OCI-LY7 (cell line): ENCODE measurements around the gene ABI3BP. TPM values are rescaled to one million over a fixed set of nuclear protein-coding genes. Genes with fewer than 3 reads are reported as not detected.

ENCODE experiments used
- BruUV-seq: library from RNA; stranded (reverse); fragments of 400-500 nt; replicated peaks from 2 replicates; lab custom pipeline; 2021; lab: Mats Ljungman, UMichigan
- CTCF ChIA-PET: fragments of 300-600 bp; sonication (Branson Sonifier 250); formaldehyde crosslinking; loops from one replicate; lab custom pipeline; 2022; ENCODE audit warnings: antibody characterized with exemption; ENCODE audit not compliant: unreplicated experiment; lab: Charles Lee
- POLR2A ChIA-PET: fragments of 300-600 bp; sonication (Branson Sonifier 250); formaldehyde crosslinking; loops from one replicate; lab custom pipeline; 2022; ENCODE audit warnings: antibody characterized with exemption; lab: Charles Lee
- DNase-seq: peaks from one replicate; pipeline ENCODE4 v3.0.0-alpha.2; 2015; ENCODE audit warnings: low spot score
- H2AFZ ChIP-seq: fragments of 200-600 bp; sonication (generic), shearing (Covaris generic); 2 replicates; pipeline ENCODE4 v1.6.1; 2014; ENCODE audit warnings: mild to moderate bottlenecking, antibody characterized with exemption, low read length, moderate library complexity
- H3K27ac ChIP-seq: fragments of 200-600 bp; sonication (generic); 2 replicates; pipeline ENCODE4 v1.5.1; 2014; ENCODE audit warnings: mixed run types, low read depth, mild to moderate bottlenecking, moderate library complexity, low read length, inconsistent platforms; ENCODE audit not compliant: poor library complexity, severe bottlenecking
- H3K36me3 ChIP-seq: fragments of 200-600 bp; sonication (generic); 2 replicates; pipeline ENCODE4 v1.6.1; 2014; ENCODE audit warnings: mild to moderate bottlenecking, antibody characterized with exemption, low read length, moderate library complexity, mixed read lengths; ENCODE audit not compliant: insufficient read depth
- H3K4me1 ChIP-seq: fragments of 200-600 bp; sonication (generic); 2 replicates; pipeline ENCODE4 v1.5.1; 2014; ENCODE audit warnings: mild to moderate bottlenecking, low read length; ENCODE audit not compliant: insufficient read depth, poor library complexity, severe bottlenecking
- H3K4me2 ChIP-seq: fragments of 200-600 bp; sonication (generic); 2 replicates; pipeline ENCODE4 v1.6.1; 2014; ENCODE audit warnings: mild to moderate bottlenecking, low read length
- H3K4me3 ChIP-seq: fragments of 200-600 bp; sonication (generic); 2 replicates; pipeline ENCODE4 v1.5.1; 2014; ENCODE audit warnings: mild to moderate bottlenecking, low read depth, low read length; ENCODE audit not compliant: poor library complexity, severe bottlenecking
- H3K79me2 ChIP-seq: fragments of 200-600 bp; sonication (generic); 2 replicates; pipeline ENCODE4 v1.6.1; 2016; ENCODE audit warnings: low read depth, mild to moderate bottlenecking, low read length, moderate library complexity, mixed read lengths; ENCODE audit not compliant: insufficient read depth
- H3K9me2 ChIP-seq: fragments of 200-600 bp; sonication (generic); 2 replicates; pipeline ENCODE4 v1.6.1; 2016; ENCODE audit warnings: mild to moderate bottlenecking, low read length, mixed read lengths; ENCODE audit not compliant: insufficient read depth
- H3K9me3 ChIP-seq: fragments of 200-600 bp; sonication (generic); 2 replicates; pipeline ENCODE4 v1.6.1; 2014; ENCODE audit warnings: mild to moderate bottlenecking, mixed run types, low read length, mixed read lengths
- H4K20me1 ChIP-seq: fragments of 200-600 bp; sonication (generic); 2 replicates; pipeline ENCODE4 v1.6.1; 2014; ENCODE audit warnings: mild to moderate bottlenecking, antibody characterized with exemption, low read length, moderate library complexity, mixed read lengths; ENCODE audit not compliant: insufficient read depth
- CTCF ChIP-seq: fragments of 200-600 bp; sonication (generic); conservative IDR thresholded peaks from 2 replicates; pipeline ENCODE4 v1.5.1; 2014; ENCODE audit warnings: mild to moderate bottlenecking, antibody characterized with exemption, low read length, moderate library complexity, mixed read lengths
- EZH2phosphoT487 ChIP-seq: fragments of 200-600 bp; sonication (generic); IDR thresholded peaks from 2 replicates; pipeline ENCODE4 v1.6.1; 2018; ENCODE audit warnings: low read depth, borderline replicate concordance, mild to moderate bottlenecking, mixed run types, antibody characterized with exemption, low read length, moderate library complexity, mixed read lengths
- intact Hi-C: fragments of 100-400 bp; cut with micrococcal nuclease; formaldehyde crosslinking; loops from one replicate; pipeline ENCODE4 v1.10.0; 2022; ENCODE audit not compliant: unreplicated experiment
- total RNA-seq, 2 experiments: library from RNA; depleted of rRNA in 1 of 2; stranded (reverse); fragments of >200 nt in 1 of 2; shearing (Covaris generic) in 1 of 2; gene quantifications; 2 replicates each; pipeline ENCODE4 v1.2.3, GENCODE V29; 2014 to 2022

ABI3BP gene
- total RNA-seq, 2 experiments from 2014 or later, result not detected

GRCh38 chr3:100910986-100911385 is 82.2 kb downstream of the ABI3BP start:
- Histone ChIP-seq H3K27ac (no peak overlapping the region), H3K4me1 (no peaks in the 10 kb centered on the region), H3K79me2 (no peaks in the 10 kb centered on the region), H3K4me2 (no peak overlapping the region), H3K36me3 (no peaks in the 10 kb centered on the region), H4K20me1 (no peaks in the 10 kb centered on the region), H3K9me2 (no peaks in the 10 kb centered on the region), H2AFZ (no peak overlapping the region), H3K9me3 (no peaks in the 10 kb centered on the region), H3K4me3 (no peak overlapping the region)
- POLR2A ChIA-PET, result no interaction called here
- DNase-seq, result no peak
- no peak for TF ChIP-seq EZH2phosphoT487
- no peak for TF ChIP-seq CTCF
- CTCF ChIA-PET, result no interaction called here
- no TSS peak for BruUV-seq
- intact Hi-C loops, result no loop called here

DNA sequence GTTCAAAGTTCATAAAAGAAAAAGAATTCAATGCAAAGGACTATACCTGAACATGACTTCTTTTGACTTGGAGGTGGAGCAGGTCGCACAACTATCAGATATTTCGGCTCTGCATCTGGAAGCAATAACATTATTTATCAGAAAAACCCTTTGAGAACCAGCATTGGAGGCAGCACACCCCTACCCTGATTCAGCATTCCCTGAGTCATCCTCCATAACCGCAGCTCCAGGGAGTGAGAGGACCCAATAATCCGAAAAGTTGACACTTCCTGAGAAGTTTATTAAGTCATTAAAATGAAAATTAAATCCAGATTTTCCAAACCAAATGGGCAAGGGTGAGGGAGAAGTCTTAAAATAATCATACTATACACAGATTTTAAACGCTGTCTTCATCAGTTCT is 90.6 kb downstream of the ABI3BP start:
- CTCF ChIA-PET, result no interaction called here
- Histone ChIP-seq H3K79me2 (no peaks in the 10 kb centered on the region), H3K36me3 (no peaks in the 10 kb centered on the region), H3K9me2 (no peaks in the 10 kb centered on the region), H3K27ac (no peak overlapping the region), H3K4me2 (no peak overlapping the region), H3K9me3 (no peaks in the 10 kb centered on the region), H3K4me3 (no peak overlapping the region), H4K20me1 (no peaks in the 10 kb centered on the region), H3K4me1 (no peaks in the 10 kb centered on the region), H2AFZ (no peak overlapping the region)
- intact Hi-C loops, result no loop called here
- BruUV-seq, result no TSS peak
- TF ChIP-seq CTCF, result no peak
- no peak for TF ChIP-seq EZH2phosphoT487
- no peak for DNase-seq
- POLR2A ChIA-PET, result no interaction called here

DNA sequence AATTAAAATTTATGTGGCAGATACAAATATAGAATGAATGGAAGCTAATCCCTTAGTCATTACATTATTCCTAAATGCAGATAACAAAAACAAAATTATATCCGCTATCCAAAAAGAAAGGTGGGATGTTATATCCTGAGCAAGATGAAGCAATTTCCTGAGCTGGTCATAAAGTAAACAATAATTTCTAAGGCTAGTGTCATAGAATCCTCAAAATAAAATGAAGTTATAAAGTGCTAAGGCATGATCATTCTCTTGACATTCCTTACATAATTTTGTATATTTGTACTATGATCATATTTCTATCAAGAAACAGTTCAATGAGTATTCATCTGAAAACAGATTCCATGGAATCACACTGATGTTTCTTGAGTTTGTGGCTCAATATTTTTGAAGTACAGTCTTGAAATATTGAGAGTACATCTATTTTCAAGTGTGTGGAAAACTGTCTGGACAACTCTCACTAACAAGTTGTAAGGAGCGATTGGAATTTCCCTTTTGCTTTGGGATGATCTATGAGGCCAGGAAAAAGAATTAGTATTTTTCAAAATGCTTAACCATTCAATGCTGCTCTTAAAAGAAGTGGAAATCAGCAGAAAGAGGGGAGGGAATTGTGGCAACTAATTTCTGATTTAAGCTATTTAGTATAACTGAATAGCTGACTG is 92.4 kb downstream of the ABI3BP start:
- no peak for DNase-seq
- Histone ChIP-seq H2AFZ (no peak overlapping the region), H3K4me1 (no peaks in the 10 kb centered on the region), H3K9me2 (no peaks in the 10 kb centered on the region), H3K4me2 (no peak overlapping the region), H3K4me3 (no peak overlapping the region), H3K9me3 (no peaks in the 10 kb centered on the region), H3K27ac (no peak overlapping the region), H4K20me1 (no peaks in the 10 kb centered on the region), H3K36me3 (no peaks in the 10 kb centered on the region), H3K79me2 (no peaks in the 10 kb centered on the region)
- intact Hi-C loops, result no loop called here
- ChIA-PET POLR2A (interaction anchor here (1.0 to 1.8 kb wide), 2 partner anchors 14 to 25 kb away, joined by 3 to 4 read pairs; no protein-coding TSS in a partner anchor), CTCF (no interaction called here)
- BruUV-seq, result no TSS peak
- no peak for TF ChIP-seq EZH2phosphoT487
- no peak for TF ChIP-seq CTCF
